Body of pancreas (tissue), 4 donors: Measurements from ENCODE around the gene ARHGAP26.

ENCODE experiments used
- POLR2A ChIP-seq, 3 donors: fragments of 450-650 bp; IDR thresholded peaks; one replicate each; pipeline ENCODE4 v1.6.1; 2016; ENCODE audit warnings: antibody characterized with exemption in 3 of 3, mild to moderate bottlenecking in 2 of 3
- TF ChIP-seq, protein P1 (sequence below), 7 experiments: fragments of 450-650 bp in 4 of 7; fragments of 200-600 bp in 3 of 7; sonication (generic) in 3 of 7; IDR thresholded peaks; one replicate each; pipeline ENCODE4 v1.5.1; 2016 to 2019; ENCODE audit warnings: antibody characterized with exemption in 7 of 7

DNA sequence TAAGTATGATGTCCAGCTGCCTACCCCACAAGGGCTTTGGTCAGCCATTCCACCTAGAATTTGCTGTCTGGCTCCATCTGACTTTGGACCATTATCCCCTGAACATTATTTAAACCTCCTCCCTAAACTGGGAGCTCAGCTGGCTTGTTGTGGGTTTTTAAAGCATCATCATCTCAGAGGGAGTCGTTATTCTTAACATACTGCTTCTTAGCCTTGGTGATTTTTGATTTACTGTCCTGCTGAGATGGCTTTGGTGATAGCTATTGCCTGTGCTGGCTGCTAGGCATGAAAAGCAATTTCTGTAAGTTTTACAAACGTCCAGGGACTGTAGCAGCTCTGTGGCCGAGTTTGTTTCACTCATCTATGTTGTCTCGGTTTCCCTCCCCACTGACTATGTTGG lies 377.2 kb downstream of the ARHGAP26 start:
- TF ChIP-seq, protein P1, sequence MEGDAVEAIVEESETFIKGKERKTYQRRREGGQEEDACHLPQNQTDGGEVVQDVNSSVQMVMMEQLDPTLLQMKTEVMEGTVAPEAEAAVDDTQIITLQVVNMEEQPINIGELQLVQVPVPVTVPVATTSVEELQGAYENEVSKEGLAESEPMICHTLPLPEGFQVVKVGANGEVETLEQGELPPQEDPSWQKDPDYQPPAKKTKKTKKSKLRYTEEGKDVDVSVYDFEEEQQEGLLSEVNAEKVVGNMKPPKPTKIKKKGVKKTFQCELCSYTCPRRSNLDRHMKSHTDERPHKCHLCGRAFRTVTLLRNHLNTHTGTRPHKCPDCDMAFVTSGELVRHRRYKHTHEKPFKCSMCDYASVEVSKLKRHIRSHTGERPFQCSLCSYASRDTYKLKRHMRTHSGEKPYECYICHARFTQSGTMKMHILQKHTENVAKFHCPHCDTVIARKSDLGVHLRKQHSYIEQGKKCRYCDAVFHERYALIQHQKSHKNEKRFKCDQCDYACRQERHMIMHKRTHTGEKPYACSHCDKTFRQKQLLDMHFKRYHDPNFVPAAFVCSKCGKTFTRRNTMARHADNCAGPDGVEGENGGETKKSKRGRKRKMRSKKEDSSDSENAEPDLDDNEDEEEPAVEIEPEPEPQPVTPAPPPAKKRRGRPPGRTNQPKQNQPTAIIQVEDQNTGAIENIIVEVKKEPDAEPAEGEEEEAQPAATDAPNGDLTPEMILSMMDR (IDR thresholded peaks at IDR 0.05): no peak
- no peak for TF ChIP-seq POLR2A (IDR thresholded peaks at IDR 0.05)
